ENCODE results near the gene TTYH2. TPM values are rescaled to one million over a fixed set of nuclear protein-coding genes. Genes with fewer than 3 reads are reported as not detected.

TTYH2 gene
- polyA plus RNA-seq, 1 donor from 2014 or later = 2.5 TPM

- Histone ChIP-seq H3K79me2 (replicated peaks; ENCODE audit: insufficient read depth, low read length) (no peaks in the 10 kb centered on the region), H4K20me1 (ENCODE audit: insufficient read depth) (no peaks in the 10 kb centered on the region), H3K9me2 (ENCODE audit: insufficient read depth, low read length) (no peaks in the 10 kb centered on the region), H3K36me3 (ENCODE audit: insufficient read depth, low read length) (no peaks in the 10 kb centered on the region), H3K4me3 (ENCODE audit: low read length) (no peak overlapping the region), H3K9me3 (ENCODE audit: low read length) (no peaks in the 10 kb centered on the region), H3K9ac (ENCODE audit: low read length) (no peak overlapping the region), H2AFZ (ENCODE audit: low read depth, low read length) (no peak overlapping the region), H3F3A (ENCODE audit: insufficient read depth, low read length, poor library complexity, severe bottlenecking) (no peaks in the 10 kb centered on the region), H3K27me3 (ENCODE audit: insufficient read depth, low read depth, low read length) (peaks cover 12% of the 10 kb centered on the region), H3K27ac (ENCODE audit: low read length) (no peak overlapping the region), H3K4me2 (ENCODE audit: low read length) (no peak overlapping the region)
- TF ChIP-seq TAF1 (IDR thresholded peaks at IDR 0.05; ENCODE audit: low read depth) = no peak
- TF ChIP-seq, protein P1, sequence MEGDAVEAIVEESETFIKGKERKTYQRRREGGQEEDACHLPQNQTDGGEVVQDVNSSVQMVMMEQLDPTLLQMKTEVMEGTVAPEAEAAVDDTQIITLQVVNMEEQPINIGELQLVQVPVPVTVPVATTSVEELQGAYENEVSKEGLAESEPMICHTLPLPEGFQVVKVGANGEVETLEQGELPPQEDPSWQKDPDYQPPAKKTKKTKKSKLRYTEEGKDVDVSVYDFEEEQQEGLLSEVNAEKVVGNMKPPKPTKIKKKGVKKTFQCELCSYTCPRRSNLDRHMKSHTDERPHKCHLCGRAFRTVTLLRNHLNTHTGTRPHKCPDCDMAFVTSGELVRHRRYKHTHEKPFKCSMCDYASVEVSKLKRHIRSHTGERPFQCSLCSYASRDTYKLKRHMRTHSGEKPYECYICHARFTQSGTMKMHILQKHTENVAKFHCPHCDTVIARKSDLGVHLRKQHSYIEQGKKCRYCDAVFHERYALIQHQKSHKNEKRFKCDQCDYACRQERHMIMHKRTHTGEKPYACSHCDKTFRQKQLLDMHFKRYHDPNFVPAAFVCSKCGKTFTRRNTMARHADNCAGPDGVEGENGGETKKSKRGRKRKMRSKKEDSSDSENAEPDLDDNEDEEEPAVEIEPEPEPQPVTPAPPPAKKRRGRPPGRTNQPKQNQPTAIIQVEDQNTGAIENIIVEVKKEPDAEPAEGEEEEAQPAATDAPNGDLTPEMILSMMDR (IDR thresholded peaks at IDR 0.05; ENCODE audit: poor library complexity, severe bottlenecking) = no peak
- no peak for TF ChIP-seq MXI1 (conservative IDR thresholded peaks at IDR 0.05; ENCODE audit: poor library complexity, severe bottlenecking)
- TF ChIP-seq, protein P2, sequence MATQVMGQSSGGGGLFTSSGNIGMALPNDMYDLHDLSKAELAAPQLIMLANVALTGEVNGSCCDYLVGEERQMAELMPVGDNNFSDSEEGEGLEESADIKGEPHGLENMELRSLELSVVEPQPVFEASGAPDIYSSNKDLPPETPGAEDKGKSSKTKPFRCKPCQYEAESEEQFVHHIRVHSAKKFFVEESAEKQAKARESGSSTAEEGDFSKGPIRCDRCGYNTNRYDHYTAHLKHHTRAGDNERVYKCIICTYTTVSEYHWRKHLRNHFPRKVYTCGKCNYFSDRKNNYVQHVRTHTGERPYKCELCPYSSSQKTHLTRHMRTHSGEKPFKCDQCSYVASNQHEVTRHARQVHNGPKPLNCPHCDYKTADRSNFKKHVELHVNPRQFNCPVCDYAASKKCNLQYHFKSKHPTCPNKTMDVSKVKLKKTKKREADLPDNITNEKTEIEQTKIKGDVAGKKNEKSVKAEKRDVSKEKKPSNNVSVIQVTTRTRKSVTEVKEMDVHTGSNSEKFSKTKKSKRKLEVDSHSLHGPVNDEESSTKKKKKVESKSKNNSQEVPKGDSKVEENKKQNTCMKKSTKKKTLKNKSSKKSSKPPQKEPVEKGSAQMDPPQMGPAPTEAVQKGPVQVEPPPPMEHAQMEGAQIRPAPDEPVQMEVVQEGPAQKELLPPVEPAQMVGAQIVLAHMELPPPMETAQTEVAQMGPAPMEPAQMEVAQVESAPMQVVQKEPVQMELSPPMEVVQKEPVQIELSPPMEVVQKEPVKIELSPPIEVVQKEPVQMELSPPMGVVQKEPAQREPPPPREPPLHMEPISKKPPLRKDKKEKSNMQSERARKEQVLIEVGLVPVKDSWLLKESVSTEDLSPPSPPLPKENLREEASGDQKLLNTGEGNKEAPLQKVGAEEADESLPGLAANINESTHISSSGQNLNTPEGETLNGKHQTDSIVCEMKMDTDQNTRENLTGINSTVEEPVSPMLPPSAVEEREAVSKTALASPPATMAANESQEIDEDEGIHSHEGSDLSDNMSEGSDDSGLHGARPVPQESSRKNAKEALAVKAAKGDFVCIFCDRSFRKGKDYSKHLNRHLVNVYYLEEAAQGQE (IDR thresholded peaks at IDR 0.05; ENCODE audit: borderline replicate concordance) = no peak
- TF ChIP-seq SMC3 (conservative IDR thresholded peaks at IDR 0.05; ENCODE audit: poor library complexity) = no peak
- no peak for TF ChIP-seq RAD21 (conservative IDR thresholded peaks at IDR 0.05)
- no peak for TF ChIP-seq EZH2 (IDR thresholded peaks at IDR 0.05; ENCODE audit: borderline replicate concordance, insufficient read depth, low read length, poor library complexity, severe bottlenecking)
- TF ChIP-seq POLR2AphosphoS5 (IDR thresholded peaks at IDR 0.05) = no peak
These were observed 28.5 kb downstream of the TTYH2 start for GRCh38 chr17:74241847-74242246.

- no peak overlapping the region for H2AFZ ChIP-seq (ENCODE audit: low read depth, low read length)
- no peaks in the 10 kb centered on the region for H4K20me1 ChIP-seq (ENCODE audit: insufficient read depth)
- H3K9me2 ChIP-seq (ENCODE audit: insufficient read depth, low read length) = no peaks in the 10 kb centered on the region
- no peaks in the 10 kb centered on the region for H3F3A ChIP-seq (ENCODE audit: insufficient read depth, low read length, poor library complexity, severe bottlenecking)
- peaks cover 12% of the 10 kb centered on the region for H3K27me3 ChIP-seq (ENCODE audit: insufficient read depth, low read depth, low read length)
- TF ChIP-seq, protein P1 (IDR thresholded peaks at IDR 0.05; ENCODE audit: poor library complexity, severe bottlenecking) = no peak
- H3K9ac ChIP-seq (ENCODE audit: low read length) = no peak overlapping the region
- H3K36me3 ChIP-seq (ENCODE audit: insufficient read depth, low read length) = no peaks in the 10 kb centered on the region
- H3K27ac ChIP-seq (ENCODE audit: low read length) = no peak overlapping the region
- no peaks in the 10 kb centered on the region for H3K9me3 ChIP-seq (ENCODE audit: low read length)
- H3K4me2 ChIP-seq (ENCODE audit: low read length) = no peak overlapping the region
- no peak overlapping the region for H3K4me3 ChIP-seq (ENCODE audit: low read length)
- no peaks in the 10 kb centered on the region for H3K79me2 ChIP-seq (replicated peaks; ENCODE audit: insufficient read depth, low read length)
These were observed 29.8 kb downstream of the TTYH2 start for GRCh38 chr17:74243013-74243755.
